ENCODE measurements around the gene TMEM108.

The TMEM108 gene

GRCh38 chr3:133249490-133249889 is 211.3 kb downstream of the TMEM108 start:
- POLR2A ChIA-PET: no interaction called here
- H3K4me1 ChIP-seq (ENCODE audit: control insufficient read depth, insufficient read depth, low read length): no peaks in the 10 kb centered on the region
- no peaks in the 10 kb centered on the region for H3K36me3 ChIP-seq (ENCODE audit: control insufficient read depth in 2 of 2, insufficient read depth in 1 of 2, low read length in 2 of 2)
- no peak overlapping the region for H3K27ac ChIP-seq (ENCODE audit: extremely low read depth, low read depth, low read length)
- H3K9me3 ChIP-seq (ENCODE audit: control insufficient read depth, insufficient read depth, low read depth, low read length): no peaks in the 10 kb centered on the region
- TF ChIP-seq ZNF24 (tag by site-specific recombination; IDR thresholded peaks at IDR 0.05): no peak
- TF ChIP-seq ZNF555 (tag by site-specific recombination; conservative IDR thresholded peaks at IDR 0.05): no peak
- no peak for TF ChIP-seq SP3 (tag by site-specific recombination; IDR thresholded peaks at IDR 0.05)
- TF ChIP-seq, protein P1, sequence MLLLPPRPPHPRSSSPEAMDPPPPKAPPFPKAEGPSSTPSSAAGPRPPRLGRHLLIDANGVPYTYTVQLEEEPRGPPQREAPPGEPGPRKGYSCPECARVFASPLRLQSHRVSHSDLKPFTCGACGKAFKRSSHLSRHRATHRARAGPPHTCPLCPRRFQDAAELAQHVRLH (tag by site-specific recombination; IDR thresholded peaks at IDR 0.05): no peak
- no peak for TF ChIP-seq ZNF654 (tag by site-specific recombination; IDR thresholded peaks at IDR 0.05; ENCODE audit: low read depth)
- TF ChIP-seq ZNF423 (tag by site-specific recombination; IDR thresholded peaks at IDR 0.05): no peak
- no peak for TF ChIP-seq ZNF488 (tag by site-specific recombination; IDR thresholded peaks at IDR 0.05)
- TF ChIP-seq ZNF10 (tag by site-specific recombination; IDR thresholded peaks at IDR 0.05): no peak
- no peak for TF ChIP-seq ZNF626 (tag by site-specific recombination; IDR thresholded peaks at IDR 0.05)
- TF ChIP-seq, protein P2, sequence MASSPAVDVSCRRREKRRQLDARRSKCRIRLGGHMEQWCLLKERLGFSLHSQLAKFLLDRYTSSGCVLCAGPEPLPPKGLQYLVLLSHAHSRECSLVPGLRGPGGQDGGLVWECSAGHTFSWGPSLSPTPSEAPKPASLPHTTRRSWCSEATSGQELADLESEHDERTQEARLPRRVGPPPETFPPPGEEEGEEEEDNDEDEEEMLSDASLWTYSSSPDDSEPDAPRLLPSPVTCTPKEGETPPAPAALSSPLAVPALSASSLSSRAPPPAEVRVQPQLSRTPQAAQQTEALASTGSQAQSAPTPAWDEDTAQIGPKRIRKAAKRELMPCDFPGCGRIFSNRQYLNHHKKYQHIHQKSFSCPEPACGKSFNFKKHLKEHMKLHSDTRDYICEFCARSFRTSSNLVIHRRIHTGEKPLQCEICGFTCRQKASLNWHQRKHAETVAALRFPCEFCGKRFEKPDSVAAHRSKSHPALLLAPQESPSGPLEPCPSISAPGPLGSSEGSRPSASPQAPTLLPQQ (tag by site-specific recombination; IDR thresholded peaks at IDR 0.05): no peak
- TF ChIP-seq ZNF664 (tag by site-specific recombination; IDR thresholded peaks at IDR 0.05): no peak
- TF ChIP-seq ZNF513 (tag by site-specific recombination; IDR thresholded peaks at IDR 0.05): no peak
- no peak for TF ChIP-seq ZNF561 (tag by site-specific recombination; IDR thresholded peaks at IDR 0.05; ENCODE audit: borderline replicate concordance)
- TF ChIP-seq, protein P3, sequence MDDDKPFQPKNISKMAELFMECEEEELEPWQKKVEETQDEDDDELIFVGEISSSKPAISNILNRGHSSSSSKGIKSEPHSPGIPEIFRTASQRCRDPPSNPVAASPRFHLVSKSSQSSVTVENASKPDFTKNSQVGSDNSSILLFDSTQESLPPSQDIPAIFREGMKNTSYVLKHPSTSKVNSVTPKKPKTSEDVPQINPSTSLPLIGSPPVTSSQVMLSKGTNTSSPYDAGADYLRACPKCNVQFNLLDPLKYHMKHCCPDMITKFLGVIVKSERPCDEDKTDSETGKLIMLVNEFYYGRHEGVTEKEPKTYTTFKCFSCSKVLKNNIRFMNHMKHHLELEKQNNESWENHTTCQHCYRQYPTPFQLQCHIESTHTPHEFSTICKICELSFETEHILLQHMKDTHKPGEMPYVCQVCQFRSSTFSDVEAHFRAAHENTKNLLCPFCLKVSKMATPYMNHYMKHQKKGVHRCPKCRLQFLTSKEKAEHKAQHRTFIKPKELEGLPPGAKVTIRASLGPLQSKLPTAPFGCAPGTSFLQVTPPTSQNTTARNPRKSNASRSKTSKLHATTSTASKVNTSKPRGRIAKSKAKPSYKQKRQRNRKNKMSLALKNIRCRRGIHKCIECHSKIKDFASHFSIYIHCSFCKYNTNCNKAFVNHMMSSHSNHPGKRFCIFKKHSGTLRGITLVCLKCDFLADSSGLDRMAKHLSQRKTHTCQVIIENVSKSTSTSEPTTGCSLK (tag by site-specific recombination; IDR thresholded peaks at IDR 0.05): no peak
- TF ChIP-seq OSR2 (tag by site-specific recombination; IDR thresholded peaks at IDR 0.05): no peak
- TF ChIP-seq, protein P4, sequence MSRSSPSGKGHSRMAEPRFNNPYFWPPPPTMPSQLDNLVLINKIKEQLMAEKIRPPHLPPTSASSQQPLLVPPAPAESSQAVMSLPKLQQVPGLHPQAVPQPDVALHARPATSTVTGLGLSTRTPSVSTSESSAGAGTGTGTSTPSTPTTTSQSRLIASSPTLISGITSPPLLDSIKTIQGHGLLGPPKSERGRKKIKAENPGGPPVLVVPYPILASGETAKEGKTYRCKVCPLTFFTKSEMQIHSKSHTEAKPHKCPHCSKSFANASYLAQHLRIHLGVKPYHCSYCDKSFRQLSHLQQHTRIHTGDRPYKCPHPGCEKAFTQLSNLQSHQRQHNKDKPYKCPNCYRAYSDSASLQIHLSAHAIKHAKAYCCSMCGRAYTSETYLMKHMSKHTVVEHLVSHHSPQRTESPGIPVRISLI (tag by site-specific recombination; IDR thresholded peaks at IDR 0.05): no peak
- no peak for TF ChIP-seq ZNF398 (tag by site-specific recombination; IDR thresholded peaks at IDR 0.05)
- no peak for TF ChIP-seq ZNF292 (tag by site-specific recombination; IDR thresholded peaks at IDR 0.05; ENCODE audit: borderline replicate concordance, low read depth)
- no peak for TF ChIP-seq ZNF121 (tag by site-specific recombination; IDR thresholded peaks at IDR 0.05)
- TF ChIP-seq GLI2 (tag by site-specific recombination; IDR thresholded peaks at IDR 0.05; ENCODE audit: borderline replicate concordance, low read depth): no peak
- no peak overlapping the region for H3K4me3 ChIP-seq (ENCODE audit: low read depth, low read length)
- CTCF ChIA-PET: no interaction called here

Measured in HEK293 (cell line).